Measurements from ENCODE around the gene VEZF1. TPM values are rescaled to one million over a fixed set of nuclear protein-coding genes. Genes with fewer than 3 reads are reported as not detected.

Gene VEZF1
- total and polyA plus RNA-seq, 7 donors = 30.6 to 92.5 (median 50.5) TPM

DNA sequence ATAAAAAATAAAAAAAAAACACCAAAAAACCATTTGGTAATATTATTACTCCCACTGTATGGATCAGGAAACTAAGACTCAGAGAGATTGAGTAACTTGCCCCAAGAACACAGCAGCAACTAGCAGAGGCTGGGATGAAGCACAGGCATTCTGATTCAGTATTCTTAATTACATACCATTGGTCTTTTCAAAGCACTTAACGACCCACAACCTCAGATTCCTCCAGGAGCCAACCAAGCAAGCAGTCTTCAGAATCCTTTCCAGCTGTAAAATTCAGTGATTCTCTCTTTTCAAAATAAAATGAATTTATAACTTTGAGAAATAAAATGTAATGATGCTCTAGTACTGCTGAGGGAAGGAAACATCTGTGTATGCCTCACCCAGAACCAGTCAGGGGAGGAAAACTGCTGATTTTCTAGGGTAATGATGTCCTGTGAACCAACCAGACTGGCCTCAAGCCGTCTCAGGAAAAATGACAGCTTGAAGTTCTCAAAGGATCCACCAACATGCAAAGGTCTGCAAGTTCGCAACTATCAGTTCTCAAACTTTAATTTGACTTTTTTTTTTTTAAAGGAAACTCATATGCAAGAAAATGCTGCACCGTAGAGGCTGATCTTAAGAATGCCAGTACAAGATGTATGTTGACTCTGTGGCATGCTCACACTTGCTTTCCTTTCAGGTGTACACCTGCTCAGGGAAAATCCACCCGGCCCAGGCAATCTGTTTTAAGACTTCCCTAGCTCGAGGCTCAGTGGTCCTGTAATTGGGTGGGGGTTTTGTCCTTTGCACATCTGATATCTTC, 41.9 kb downstream of the VEZF1 start:
- intact Hi-C loops (cut with DNase I) = loop anchor here in 1 of 2 donors (5.0 kb wide), 2 partner anchors 41 to 54 kb away; partner anchors contain the start of gene VEZF1
- WGBS, 3 donors = 14 to 25% (median 21%) methylated on average over 6 of the region's 6 CpGs
- DNase-seq (no peak), ATAC-seq (no peak)
- Histone ChIP-seq H3K27ac (peak overlapping the region; percentile 99), H3K36me3 (ENCODE audit: insufficient read depth in 1 of 2, low read depth in 1 of 2) (no peaks in the 10 kb centered on the region), H3K27me3 (ENCODE audit: insufficient read depth in 3 of 3, low read length in 2 of 3) (no peaks in the 10 kb centered on the region), H3K9me3 (no peaks in the 10 kb centered on the region), H3K4me3 (peak overlapping the region; percentile 59), H3K4me1 (peaks cover 96% of the 10 kb centered on the region)
- TF ChIP-seq, protein P1, sequence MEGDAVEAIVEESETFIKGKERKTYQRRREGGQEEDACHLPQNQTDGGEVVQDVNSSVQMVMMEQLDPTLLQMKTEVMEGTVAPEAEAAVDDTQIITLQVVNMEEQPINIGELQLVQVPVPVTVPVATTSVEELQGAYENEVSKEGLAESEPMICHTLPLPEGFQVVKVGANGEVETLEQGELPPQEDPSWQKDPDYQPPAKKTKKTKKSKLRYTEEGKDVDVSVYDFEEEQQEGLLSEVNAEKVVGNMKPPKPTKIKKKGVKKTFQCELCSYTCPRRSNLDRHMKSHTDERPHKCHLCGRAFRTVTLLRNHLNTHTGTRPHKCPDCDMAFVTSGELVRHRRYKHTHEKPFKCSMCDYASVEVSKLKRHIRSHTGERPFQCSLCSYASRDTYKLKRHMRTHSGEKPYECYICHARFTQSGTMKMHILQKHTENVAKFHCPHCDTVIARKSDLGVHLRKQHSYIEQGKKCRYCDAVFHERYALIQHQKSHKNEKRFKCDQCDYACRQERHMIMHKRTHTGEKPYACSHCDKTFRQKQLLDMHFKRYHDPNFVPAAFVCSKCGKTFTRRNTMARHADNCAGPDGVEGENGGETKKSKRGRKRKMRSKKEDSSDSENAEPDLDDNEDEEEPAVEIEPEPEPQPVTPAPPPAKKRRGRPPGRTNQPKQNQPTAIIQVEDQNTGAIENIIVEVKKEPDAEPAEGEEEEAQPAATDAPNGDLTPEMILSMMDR (IDR thresholded peaks at IDR 0.05) = no peak

DNA sequence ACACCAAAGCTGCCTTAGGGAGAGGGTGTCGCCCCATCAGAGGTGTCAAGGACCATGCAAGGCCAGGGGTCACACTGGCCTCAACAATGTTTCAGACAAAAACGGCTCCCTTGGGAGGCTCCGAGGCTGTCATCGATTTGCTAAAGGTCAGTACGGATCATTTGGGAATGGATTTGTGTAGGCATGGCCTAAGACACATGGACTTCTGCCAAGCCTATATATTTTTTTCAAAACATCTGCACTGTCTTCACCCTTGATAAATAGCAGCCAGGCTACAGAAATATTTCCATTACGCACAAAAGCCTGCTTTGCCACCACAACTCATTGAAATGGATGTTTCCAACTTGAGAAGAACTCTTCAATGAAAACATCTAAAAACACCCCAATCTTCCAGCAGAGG, 43.1 kb downstream of the VEZF1 start:
- ATAC-seq = no peak
- no peaks in the 10 kb centered on the region for H3K9me3 ChIP-seq
- H3K27ac ChIP-seq = peak overlapping the region; percentile 99
- peaks cover 97% of the 10 kb centered on the region for H3K4me1 ChIP-seq
- intact Hi-C loops (cut with DNase I) = loop anchor here in 1 of 2 donors (5.0 kb wide), 3 partner anchors 42 to 88 kb away; partner anchors contain the start of gene VEZF1
- WGBS, 3 donors = 44 to 67% (median 50%) methylated on average over 6 of the region's 6 CpGs
- H3K36me3 ChIP-seq (ENCODE audit: insufficient read depth in 1 of 2, low read depth in 1 of 2) = no peaks in the 10 kb centered on the region
- H3K4me3 ChIP-seq = no peak overlapping the region
- H3K27me3 ChIP-seq (ENCODE audit: insufficient read depth in 3 of 3, low read length in 2 of 3) = no peaks in the 10 kb centered on the region
- DNase-seq = peak in 1 of 2 donors; percentile 28
- TF ChIP-seq, protein P1 (IDR thresholded peaks at IDR 0.05) = no peak

DNA sequence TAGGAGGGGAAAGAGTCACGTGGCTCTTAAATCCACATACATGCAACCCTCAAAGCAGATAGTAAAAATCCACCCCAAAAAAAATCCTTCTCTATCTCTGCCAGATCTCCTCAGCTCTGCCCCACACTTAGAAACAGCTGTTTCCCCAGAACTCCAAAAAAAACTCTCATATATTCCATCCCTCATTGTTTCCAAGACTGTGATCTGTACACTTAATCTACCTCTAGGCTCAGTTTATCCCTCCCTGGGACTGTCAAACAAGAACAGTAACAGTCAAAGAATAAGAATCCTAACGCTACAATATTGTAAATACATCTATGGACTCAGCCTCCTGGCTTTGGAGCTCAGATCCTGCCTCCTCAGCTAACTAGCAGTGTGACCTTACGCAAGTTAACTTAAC, 44.4 kb downstream of the VEZF1 start:
- intact Hi-C loops (cut with DNase I) = loop anchor here in 1 of 2 donors (5.0 kb wide), 1 partner anchor 86 kb away; no protein-coding TSS in a partner anchor
- WGBS, 3 donors = 49 to 63% (median 51%) methylated on average over 3 of the region's 3 CpGs
- H3K36me3 ChIP-seq (ENCODE audit: insufficient read depth in 1 of 2, low read depth in 1 of 2) = no peaks in the 10 kb centered on the region
- TF ChIP-seq, protein P1 (IDR thresholded peaks at IDR 0.05) = no peak
- H3K4me1 ChIP-seq = peaks cover 96% of the 10 kb centered on the region
- no peak overlapping the region for H3K4me3 ChIP-seq
- H3K9me3 ChIP-seq = no peaks in the 10 kb centered on the region
- DNase-seq (peak in 1 of 2 donors; percentile 14), ATAC-seq (no peak)
- H3K27me3 ChIP-seq (ENCODE audit: insufficient read depth in 3 of 3, low read length in 2 of 3) = no peaks in the 10 kb centered on the region
- peak overlapping the region; percentile 99 for H3K27ac ChIP-seq

DNA sequence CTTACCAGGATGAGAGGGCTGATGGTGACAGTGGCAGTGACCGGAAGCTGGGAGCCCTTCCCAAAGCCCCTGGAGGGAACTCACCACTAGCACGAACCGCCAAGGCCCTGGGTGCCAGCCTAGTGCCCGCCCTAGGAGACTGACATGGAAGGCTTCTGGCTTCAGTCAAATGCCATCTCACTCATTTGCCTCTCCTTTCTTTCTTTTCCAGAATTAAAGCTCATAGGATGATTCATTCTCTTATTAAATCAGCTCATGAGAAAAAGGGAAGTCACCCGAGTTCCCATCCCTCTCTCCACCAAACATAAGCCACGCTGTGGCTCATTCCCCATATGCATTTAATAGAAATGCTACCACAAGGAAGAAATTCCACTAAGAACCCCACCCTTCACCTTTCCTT, 44.9 kb downstream of the VEZF1 start:
- Histone ChIP-seq H3K27ac (peak overlapping the region; percentile 99), H3K36me3 (ENCODE audit: insufficient read depth in 1 of 2, low read depth in 1 of 2) (no peaks in the 10 kb centered on the region), H3K27me3 (ENCODE audit: insufficient read depth in 3 of 3, low read length in 2 of 3) (no peaks in the 10 kb centered on the region), H3K9me3 (no peaks in the 10 kb centered on the region), H3K4me3 (no peak overlapping the region), H3K4me1 (peaks cover 96% of the 10 kb centered on the region)
- ATAC-seq = no peak
- TF ChIP-seq, protein P1 (IDR thresholded peaks at IDR 0.05) = no peak
- intact Hi-C loops (cut with DNase I) = loop anchor here in 1 of 2 donors (5.0 kb wide), 1 partner anchor 86 kb away; no protein-coding TSS in a partner anchor
- peak in 1 of 2 donors; percentile 20 for DNase-seq
- 42 to 69% (median 46%) methylated on average over 6 of the region's 6 CpGs for WGBS, 3 donors
